NCI-H526 (cell line): ENCODE results near the gene CSMD2.

Experiments used
- DNase-seq, 2 experiments: peaks; one replicate each; lab custom pipeline; 2025; lab: John Stamatoyannopoulos, UW

The CSMD2 gene

DNA sequence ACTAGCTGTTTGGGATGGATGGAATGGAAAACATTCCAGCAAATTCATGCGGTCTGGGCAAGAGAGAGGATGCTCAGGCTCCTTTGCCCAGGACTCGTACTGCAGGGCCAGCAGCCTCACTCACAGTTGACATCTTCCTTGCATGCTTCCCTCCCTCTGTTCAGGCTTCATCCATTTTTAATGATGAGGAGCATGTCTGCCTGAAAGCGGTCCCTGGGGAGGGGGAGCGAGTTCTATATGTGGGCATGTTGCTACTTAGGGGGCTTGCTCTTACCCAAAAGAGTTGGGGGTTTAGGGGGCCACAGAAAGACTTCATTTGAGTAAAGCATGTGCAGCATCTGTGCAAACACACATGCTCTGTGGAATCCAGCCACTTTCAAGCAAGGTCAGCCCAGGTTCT, 203.0 kb downstream of the CSMD2 start:
- no peak for DNase-seq

DNA sequence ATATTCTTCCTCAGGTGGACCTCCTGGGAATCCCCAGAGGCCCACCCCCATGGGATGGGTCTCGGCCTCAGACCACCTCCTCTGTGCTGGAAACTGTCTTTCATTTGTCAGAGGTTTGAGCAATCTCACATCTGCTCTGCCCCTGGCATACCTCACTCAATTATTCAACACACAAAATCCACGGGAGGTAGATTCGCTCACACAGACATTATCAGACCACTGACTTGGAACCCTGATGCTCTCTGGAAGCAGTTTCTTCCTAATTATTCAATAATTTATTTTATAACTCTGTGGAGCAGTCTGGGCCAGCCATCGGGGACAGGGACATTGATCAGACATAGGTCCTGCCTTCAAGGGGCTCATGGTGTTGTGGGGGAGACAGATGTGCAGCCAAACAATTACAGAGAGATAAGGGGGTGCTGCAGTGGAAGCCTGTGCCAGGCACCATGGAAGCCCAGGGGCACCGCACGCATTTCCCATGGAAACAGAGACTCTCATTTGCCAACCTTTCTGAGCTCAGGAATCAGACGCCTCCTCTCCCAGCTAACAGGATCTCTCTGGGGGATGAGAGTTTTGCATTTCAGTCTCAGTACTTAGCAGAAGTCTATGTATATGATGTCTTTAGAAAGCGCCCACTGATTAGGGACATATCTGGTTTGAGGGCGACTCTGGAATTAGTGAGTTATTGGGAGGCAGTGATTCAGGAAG, 204.7 kb downstream of the CSMD2 start:
- no peak for DNase-seq

DNA sequence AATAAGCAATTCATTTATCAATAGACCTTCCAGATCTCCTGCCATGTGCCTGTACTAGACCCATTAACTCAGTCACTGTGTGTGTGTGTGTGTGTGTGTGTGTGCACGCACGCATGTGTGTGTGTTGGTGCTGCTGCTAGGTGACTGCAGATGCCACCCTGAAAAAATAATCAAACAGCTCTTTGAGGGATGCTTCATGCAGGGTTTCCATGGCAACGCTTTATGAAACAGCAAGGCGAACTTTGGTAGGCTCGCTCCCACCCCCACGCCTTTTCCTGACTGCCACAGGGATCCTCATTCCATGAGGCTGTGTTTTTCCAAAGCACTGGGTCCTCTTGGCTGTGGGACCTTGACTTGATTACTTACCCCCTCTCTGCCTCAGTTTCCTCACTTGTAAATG, 207.2 kb downstream of the CSMD2 start:
- DNase-seq = no peak

DNA sequence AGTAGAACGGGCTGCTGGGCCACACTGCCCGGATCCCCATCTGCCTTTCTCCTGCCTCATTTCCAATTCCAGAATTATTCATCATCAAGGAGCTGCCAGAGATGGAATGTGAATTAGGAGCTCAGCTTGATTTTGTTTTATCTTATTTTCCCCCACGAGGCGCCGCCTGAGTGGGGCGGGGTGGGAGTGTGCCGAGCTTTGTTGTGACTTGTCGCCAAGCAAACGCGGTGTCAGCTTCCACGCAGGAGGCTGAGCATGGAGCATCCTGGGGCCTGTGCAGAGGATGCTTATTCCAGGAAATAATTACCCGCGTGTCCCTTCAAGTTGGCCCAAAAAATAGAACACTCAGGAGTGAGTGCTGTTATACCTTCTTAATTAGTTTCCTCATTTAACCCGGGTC, 209.9 kb downstream of the CSMD2 start:
- no peak for DNase-seq

DNA sequence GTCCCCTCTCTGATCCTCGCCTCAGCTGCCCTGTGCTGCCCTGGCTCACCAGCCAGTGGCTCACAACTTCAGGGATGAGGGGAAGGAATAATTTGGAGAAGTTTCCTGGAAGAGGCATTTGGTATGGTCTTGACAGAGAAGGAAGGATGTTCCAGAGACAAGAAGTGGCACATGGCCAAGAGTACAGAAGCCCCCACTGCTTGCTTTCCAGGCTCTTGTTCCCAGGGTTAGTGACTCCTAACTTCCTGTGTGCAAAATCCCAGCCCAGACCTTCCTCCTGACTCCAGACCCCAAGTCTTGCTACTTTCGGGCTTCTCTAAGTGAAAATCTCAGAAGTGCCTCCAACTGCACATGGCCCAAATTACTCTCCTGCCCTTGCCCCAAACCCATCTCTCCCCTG, 215.5 kb downstream of the CSMD2 start:
- no peak for DNase-seq

DNA sequence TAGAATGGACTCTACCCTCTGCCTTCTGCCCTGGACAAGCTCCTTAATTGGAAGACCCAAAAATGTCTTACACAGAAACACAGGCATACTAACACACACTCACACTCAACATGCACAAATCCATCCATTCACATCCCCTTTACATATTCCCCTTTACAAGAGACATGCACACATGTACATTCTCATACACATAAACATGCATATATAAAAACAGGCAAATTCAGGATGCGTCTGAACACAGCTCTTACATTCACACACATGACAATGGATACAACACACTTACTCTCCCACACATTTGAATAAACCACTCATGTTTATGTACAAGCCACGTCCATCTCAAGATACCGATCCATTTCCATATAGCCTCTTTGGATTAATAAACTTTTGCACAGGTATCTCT, 216.7 kb downstream of the CSMD2 start:
- peak; percentile 8 to 47 for DNase-seq

DNA sequence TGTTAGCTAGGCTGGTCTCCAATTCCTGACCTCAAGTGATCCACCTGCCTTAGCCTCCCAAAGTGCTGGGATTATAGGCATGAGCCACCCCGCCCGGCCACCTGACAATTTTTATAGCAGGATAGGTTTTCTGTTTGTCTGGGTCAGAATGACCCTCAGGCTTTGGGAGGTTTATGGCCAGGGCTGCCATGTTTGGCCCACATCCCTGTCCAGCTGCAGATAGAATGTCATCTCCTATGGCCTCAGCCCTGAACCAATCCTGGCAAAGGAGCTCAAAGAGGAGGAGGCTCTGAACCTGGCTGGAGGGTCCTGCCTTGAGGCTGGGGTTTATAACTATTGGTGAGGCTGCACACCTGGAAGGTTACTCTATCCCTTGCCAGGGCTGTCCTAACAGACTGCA, 218.2 kb downstream of the CSMD2 start:
- DNase-seq = no peak

DNA sequence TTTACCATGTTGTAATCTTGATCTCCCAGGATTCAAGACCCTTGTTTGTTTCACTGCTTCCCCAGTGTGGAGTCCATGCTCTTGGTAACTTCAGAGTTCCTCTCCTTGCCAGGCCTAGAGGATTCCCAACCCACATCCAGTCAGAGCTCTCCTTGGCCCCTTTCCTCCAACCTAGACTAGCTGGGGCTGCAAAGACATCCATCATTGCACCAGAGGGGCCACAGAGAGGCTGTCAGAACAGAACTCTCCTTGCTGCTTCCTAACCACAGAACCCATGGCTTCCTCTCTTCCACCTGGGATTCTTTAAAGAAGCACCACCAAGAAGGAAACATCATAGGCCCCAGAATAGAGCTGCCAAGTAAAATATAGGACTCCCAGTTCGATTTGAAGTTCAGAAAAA, 220.2 kb downstream of the CSMD2 start:
- DNase-seq = no peak

DNA sequence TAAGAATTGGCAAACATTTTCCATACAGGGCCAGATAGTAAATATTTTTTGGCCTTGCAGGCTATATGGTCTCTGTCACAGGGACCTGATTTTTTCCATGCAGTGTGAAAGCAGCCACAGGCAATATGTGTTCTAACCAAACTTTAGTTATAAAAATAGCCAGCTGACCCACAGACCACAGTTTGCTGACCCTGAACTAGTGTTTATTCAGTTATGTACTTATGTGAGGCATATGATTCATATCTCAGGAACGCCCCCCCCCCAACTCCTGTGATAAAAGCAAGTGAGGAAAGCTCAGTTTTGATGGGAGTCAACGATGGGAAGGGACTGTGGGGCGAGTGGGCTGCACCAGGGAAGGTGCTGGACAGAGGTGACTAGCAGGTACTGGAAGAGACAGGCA, 221.1 kb downstream of the CSMD2 start:
- DNase-seq = no peak

DNA sequence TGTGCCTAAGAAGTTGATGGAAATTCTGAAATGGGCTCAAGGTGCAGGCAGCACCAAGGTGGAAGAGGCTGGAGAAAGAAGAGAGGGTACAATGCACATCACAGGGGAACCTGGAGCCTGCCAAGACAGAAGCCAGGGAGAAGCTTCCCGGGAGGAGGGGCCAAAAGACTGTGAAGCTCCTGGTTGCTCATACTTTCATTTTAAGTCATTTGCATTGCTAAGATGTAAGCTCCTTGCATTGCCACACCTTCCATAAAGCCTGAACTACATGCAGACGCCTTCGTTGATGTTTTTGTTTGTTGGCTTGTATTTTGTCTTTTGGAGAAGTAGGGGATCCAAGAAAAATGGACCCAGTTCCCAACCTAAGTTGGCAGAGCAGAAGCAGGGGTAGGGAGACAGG, 232.2 kb downstream of the CSMD2 start:
- DNase-seq = no peak

DNA sequence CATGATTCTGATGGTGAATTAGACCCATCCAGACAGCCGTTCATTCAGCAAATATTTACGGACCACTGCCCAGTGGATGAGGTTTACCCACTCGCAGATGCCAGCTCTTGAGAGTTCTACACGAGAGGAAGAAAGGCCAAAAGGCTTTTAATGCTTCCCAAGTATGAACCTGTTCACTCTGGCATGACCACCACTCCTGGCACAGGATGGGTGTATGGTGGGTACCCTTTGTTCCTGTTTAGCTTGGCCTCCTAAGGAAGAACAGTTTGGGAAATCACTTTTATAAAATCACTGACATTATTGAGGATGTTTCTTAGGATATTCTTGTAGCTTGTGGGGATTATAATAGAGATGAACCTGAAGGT, 233.9 kb downstream of the CSMD2 start:
- DNase-seq = no peak

DNA sequence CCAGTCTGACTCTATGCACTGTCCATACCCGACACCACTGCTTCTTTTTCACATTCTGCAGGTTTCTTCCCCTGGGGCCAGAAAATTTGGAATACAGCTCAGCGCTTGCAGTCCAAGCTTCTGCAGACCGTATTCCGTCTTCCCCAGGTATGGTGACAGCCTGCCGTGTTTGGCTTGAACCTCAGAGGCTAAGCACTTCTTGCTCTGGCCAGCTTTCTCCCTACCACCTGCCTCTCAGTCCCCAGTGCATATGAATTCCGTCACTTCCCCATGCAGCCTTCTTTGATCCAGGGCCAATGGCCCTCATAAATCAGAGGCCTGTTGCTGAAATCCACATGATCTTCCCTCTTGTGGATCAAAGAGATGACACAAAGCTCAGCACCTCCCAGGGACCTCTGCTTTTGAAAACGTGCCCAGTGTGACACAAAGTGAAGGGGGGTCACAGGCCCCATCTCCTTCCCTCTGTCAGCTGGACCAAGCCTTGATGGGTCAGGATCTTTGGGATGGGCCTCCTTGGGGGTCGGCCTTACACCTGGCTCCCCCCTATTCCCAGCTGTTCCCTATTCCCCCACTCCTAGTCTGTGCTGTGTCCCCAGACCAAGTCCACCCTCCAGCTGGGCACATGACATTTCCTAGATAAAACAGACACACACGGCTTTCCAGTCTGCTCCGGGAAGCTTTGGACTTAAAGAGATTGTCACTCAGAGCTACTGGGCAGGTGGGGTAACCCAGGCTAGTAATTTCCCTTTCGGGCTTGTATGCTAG, 234.5 kb downstream of the CSMD2 start:
- no peak for DNase-seq

DNA sequence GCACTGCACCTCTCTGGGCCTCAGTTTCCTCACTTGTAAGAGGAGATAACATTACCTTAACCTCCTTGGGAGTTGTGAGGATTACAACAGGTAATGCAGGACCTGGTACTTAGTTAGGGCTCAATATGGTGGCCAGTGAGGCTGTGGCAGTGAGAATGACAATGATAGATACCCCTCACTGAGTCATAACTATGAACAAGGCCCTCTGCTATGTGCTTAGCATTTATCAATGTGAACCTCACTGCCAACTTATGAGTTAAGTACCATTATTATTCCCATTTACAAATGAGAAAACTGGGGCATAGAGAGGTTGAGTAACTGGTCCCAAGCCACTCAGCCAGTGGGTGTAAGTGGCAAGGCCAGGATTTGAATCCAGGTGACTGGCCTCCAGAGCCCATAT, 236.8 kb downstream of the CSMD2 start:
- no peak for DNase-seq

DNA sequence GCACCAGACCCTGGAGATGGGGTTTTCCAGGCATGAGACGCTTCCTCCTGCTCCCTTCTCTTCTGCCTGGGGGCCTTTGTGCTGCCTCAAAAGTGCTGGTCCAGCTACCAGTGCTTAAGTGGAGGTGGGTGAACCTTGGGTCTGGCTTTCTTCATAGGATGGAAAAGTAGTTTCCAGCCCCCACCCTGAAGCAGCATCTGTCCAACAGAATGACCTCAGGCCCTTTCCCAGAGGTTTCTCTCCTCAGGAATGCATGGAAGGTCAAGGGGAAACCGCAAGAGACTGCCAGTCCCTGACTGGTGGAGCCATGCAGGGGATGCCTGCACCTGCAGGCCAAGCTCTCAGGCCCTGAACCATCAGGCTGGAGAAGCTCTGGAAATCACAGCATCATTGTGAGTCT, 237.3 kb downstream of the CSMD2 start:
- no peak for DNase-seq

DNA sequence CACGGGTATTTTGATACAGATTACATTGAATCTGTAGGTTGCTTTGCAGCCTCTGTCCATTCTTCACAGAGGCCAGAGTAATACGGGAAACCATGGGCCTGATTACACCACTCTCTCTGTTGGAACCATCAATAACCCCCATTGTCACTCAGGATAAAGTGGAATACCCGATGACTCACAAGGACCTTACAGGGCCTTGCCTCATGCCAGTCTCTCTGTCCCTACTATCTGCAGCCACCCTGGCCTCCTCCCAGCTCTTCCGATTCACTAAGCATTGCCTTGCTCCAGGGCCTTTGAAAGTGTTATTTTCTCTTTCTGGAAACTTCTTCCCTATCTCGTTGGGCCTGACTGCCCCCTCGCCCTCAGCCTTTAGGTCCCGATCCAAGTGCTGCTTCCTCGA, 239.4 kb downstream of the CSMD2 start:
- DNase-seq = no peak

DNA sequence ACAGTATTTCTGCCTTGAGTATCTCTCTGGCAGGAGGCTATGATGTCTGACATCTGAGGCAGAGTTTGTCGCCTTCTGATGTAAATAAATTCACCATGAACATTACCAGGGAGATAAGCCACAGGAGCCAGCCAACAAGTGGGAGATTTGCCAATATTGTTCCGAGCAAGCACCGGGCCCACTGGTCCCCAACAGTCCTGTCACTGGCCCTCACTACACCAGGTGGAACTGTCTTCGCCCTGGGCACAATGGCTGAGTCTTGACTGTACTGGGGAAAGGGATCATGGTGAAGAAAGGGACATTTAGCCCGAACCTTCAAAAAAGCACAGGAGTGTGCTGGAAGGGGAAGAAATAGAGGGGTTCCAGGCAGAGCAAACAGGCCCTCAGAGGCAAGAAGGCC, 243.7 kb downstream of the CSMD2 start:
- no peak for DNase-seq

DNA sequence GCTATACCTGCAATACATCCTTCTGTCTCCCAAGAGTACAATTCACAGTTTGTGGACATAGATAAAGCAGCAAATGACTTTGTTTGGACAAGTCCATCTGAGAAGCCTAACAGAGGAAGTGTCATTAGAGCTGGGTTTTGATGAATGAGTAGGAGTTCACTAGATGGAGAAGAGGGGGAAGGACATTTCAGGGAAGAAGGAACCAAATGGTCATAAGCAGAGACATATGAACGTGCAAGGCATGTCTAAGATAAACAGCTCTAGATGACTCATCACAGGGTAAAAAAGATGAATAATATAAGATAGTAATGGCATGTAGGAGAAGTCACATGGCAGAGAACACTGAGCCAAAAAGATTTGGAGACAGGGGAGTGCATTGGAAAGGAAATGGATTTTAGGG, 246.7 kb downstream of the CSMD2 start:
- DNase-seq = no peak

DNA sequence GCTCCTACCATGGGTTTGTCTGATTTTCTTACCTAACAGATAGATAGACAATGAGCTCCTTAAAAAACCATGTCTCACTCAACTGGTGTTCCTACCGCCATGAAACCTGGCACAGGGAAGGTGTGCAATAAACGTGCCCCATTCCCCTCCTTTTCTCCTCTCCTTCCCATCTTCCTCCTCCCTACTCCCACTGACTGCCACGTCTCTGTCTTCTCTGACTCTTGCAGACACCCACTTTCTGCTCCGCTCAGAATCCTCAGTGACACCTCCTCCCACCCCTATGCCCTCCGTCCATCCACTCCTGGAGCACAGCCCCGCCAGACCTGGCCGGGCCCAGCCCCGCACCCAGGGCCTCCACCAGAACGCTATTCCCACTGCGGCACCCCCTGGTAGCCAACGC, 248.2 kb downstream of the CSMD2 start:
- DNase-seq = no peak

DNA sequence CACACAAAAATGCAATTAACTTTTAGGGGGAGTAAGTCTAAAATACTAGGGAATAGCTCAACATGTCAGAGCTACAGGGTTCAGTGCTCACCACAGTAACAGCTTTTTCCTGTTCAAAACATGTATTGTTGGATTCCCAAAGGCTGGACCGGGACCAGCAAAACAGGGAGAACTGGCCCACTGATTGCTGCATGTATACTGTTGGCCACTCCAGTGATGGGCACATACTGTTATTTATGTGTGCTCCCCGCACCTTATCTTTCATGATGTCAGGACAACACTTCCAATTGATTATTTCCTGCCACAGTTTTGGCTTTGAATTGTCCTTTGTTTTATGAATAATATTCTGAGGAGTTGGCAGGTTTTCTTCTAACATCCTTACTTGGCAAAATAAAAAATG, 250.5 kb downstream of the CSMD2 start:
- no peak for DNase-seq

DNA sequence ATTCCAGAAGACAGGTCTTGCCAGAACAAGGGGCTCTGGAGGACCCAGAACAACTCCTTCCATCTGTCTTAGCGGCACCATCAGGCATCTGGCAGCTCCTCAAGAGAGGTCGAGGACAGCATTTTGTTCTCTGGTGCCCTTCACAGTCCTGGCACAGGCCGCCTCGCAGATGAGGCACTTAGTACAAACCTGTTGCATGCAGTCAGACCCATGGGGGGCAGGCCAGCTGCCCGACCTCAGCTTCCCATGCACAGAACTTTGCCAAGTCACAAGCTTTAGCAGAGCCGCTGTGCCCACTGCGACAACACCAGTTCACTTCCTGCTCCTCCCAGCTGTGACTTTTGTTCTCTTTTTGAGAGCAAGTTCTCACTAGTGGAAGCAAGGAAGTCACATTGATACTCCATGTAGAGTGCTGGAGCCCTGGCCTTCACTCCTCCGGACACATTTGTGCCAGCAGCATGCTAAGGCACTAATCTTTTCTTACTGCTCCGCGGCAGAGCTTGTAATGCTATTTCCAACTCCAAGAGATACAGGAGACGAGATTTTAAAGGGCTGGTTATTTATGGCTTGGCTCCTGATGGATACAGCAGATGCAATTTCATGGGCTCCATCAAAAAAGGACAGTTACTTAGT, 256.6 kb downstream of the CSMD2 start:
- no peak for DNase-seq

DNA sequence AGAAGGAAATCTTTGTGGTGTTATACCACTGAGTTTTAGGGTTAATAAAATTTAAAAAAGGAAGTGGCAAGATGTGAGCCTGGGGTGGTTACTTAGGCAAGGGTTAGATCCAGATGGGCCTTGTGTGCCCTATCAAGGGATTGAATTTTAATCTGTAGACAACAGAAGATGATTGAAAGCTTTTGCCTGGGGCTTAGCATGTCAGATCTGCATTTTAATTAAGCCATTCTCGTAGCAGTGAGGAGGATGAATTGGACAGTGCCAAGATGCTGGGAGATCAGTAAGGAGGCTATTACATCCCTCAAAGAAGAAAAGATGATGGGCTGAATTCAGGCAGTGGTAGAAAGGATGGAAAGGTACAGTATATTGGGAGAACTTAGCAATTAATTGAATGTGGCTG, 258.9 kb downstream of the CSMD2 start:
- no peak for DNase-seq

DNA sequence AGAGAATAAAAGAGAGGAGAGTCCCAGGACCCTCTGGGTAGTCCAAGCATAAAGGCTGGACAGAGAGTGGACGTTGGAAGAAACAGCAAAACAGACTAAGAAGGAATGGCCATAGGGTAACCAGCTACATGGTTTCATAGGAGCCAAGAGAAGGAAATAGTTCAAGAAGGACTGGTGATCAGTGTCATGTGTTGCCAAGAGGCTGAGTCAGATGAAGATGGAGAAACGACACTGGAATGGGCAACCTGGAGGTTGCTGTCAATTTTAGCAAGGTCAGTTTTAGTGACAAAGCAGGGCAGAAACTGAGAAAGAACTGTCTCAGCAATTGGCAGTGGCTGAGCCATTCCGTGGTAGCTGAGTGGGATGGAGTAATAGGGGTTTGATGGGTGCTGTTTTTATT, 259.8 kb downstream of the CSMD2 start:
- no peak for DNase-seq

DNA sequence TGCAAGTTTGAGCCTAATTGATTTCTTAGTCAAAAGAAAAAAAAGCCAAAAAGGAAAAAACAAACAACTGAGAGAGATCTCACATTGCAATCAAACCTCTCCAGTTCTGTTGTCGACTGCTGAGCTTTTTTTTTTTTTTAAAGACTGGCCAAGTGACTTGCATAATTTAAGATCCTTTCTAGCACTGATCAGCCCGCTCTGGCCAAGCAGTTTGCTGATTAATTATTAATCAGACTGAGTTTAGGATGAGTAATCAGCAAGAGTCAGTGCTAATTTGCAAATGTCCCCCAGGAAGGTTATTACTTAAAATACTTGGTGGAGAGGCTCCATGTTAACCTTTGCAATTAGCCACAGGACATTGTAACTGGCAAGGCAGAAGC, 261.8 kb downstream of the CSMD2 start:
- peak; percentile 54 to 67 for DNase-seq
